SK-N-SH (cell line): ENCODE measurements around the gene ZNF620. TPM values are rescaled to one million over a fixed set of nuclear protein-coding genes. Genes with fewer than 3 reads are reported as not detected.

ENCODE experiments used
- CTCF ChIA-PET: fragments of 300-600, 350-600 bp; formaldehyde crosslinking; extraction: SDS; loops from one replicate; lab custom pipeline; 2021; lab: Yijun Ruan, JAX
- POLR2A ChIA-PET: fragments of 350-600 bp; sonication (Branson Sonifier 250); formaldehyde crosslinking; extraction: SDS; loops from one replicate; lab custom pipeline; 2020; ENCODE audit warnings: antibody characterized with exemption, inconsistent platforms; lab: Yijun Ruan, JAX
- DNase-seq: peaks from one replicate; pipeline ENCODE4 v3.0.0; 2012
- H2AFZ ChIP-seq: fragments of 200-600 bp; sonication (generic); 2 replicates; pipeline ENCODE4 v1.8.1; 2016; ENCODE audit warnings: antibody characterized with exemption, mild to moderate bottlenecking, low read depth
- H3F3A ChIP-seq: fragments of 200-600 bp; sonication (generic); replicated peaks from 2 replicates; pipeline ENCODE3; 2016; ENCODE audit warnings: antibody characterized with exemption, mild to moderate bottlenecking; ENCODE audit not compliant: insufficient read depth
- H3K27ac ChIP-seq, 2 experiments: fragments of 200-500 bp in 1 of 2; fragments of 200-600 bp in 1 of 2; sonication (Bioruptor generic) in 1 of 2; sonication (generic), shearing (Covaris generic) in 1 of 2; 2 replicates each; pipeline versions ENCODE4 v1.5.1 to v1.6.1; 2014 to 2016; ENCODE audit warnings: low read depth in 2 of 2, inconsistent platforms in 1 of 2, low read length in 1 of 2, mild to moderate bottlenecking in 1 of 2, mixed read lengths in 1 of 2
- H3K27me3 ChIP-seq: fragments of 200-600 bp; sonication (generic), shearing (Covaris generic); 2 replicates; pipeline ENCODE4 v1.6.1; 2016; ENCODE audit warnings: mixed run types; ENCODE audit not compliant: insufficient read depth
- H3K36me3 ChIP-seq, 2 experiments: fragments of 200-500 bp in 1 of 2; fragments of 200-600 bp in 1 of 2; sonication (Bioruptor generic) in 1 of 2; sonication (generic) in 1 of 2; replicated peaks in 1 of 2; 2 replicates each; pipeline versions ENCODE3 to v1.5.1; 2014 to 2016; ENCODE audit warnings: low read length in 1 of 2, mild to moderate bottlenecking in 1 of 2; ENCODE audit not compliant: insufficient read depth in 2 of 2, control insufficient read depth in 1 of 2
- H3K4me1 ChIP-seq, 2 experiments: fragments of 200-500 bp in 1 of 2; fragments of 200-600 bp in 1 of 2; sonication (Bioruptor generic) in 1 of 2; sonication (generic), shearing (Covaris generic) in 1 of 2; 2 replicates each; pipeline versions ENCODE4 v1.5.1 to v1.6.1; 2014 to 2016; ENCODE audit warnings: low read depth in 1 of 2, low read length in 1 of 2, mixed run types in 1 of 2; ENCODE audit not compliant: insufficient read depth in 2 of 2, control insufficient read depth in 1 of 2
- H3K4me2 ChIP-seq: fragments of 200-600 bp; sonication (generic), shearing (Covaris generic); 2 replicates; pipeline ENCODE4 v1.6.1; 2017; ENCODE audit warnings: mixed run types
- H3K4me3 ChIP-seq, 2 experiments: fragments of 200-500 bp in 1 of 2; fragments of 200-600 bp in 1 of 2; sonication (Bioruptor generic) in 1 of 2; sonication (generic), shearing (Covaris generic) in 1 of 2; 2 replicates each; pipeline versions ENCODE4 v1.5.1 to v1.8.1; 2014 to 2016; ENCODE audit warnings: low read depth in 2 of 2, inconsistent platforms in 1 of 2, low read length in 1 of 2, mild to moderate bottlenecking in 1 of 2, mixed read lengths in 1 of 2, moderate library complexity in 1 of 2
- H3K79me2 ChIP-seq: fragments of 200-600 bp; sonication (generic); 2 replicates; pipeline ENCODE4 v1.8.1; 2017; ENCODE audit warnings: mild to moderate bottlenecking; ENCODE audit not compliant: insufficient read depth
- H3K9ac ChIP-seq: fragments of 200-600 bp; sonication (generic); 2 replicates; pipeline ENCODE4 v1.6.1; 2017; ENCODE audit warnings: mixed run types
- H3K9me2 ChIP-seq: fragments of 200-600 bp; sonication (generic); 2 replicates; pipeline ENCODE4 v1.6.1; 2017; ENCODE audit warnings: mixed run types
- H3K9me3 ChIP-seq: fragments of 200-600 bp; sonication (generic); 2 replicates; pipeline ENCODE4 v1.6.1; 2017; ENCODE audit warnings: mixed run types, mild to moderate bottlenecking, moderate library complexity
- H4K20me1 ChIP-seq: fragments of 200-600 bp; sonication (generic); 2 replicates; pipeline ENCODE4 v1.6.1; 2017; ENCODE audit warnings: mild to moderate bottlenecking, mixed run types; ENCODE audit not compliant: insufficient read depth
- CTCF ChIP-seq: fragments of 200-600 bp; sonication (generic); IDR thresholded peaks from 2 replicates; pipeline ENCODE4 v1.6.1; 2017; ENCODE audit warnings: antibody characterized with exemption, mild to moderate bottlenecking, moderate library complexity
- ELF1 ChIP-seq: IDR thresholded peaks from 2 replicates; pipeline ENCODE4 v1.4.0; 2012
- EZH2phosphoT487 ChIP-seq: fragments of 200-600 bp; sonication (generic); IDR thresholded peaks from 2 replicates; pipeline ENCODE4 v1.6.1; 2017; ENCODE audit warnings: low read depth, mixed run types, mild to moderate bottlenecking, antibody characterized with exemption, moderate library complexity, borderline replicate concordance
- FOSL2 ChIP-seq: IDR thresholded peaks from 2 replicates; pipeline ENCODE4 v1.4.0; 2012; ENCODE audit warnings: low read depth, mild to moderate bottlenecking, moderate library complexity, borderline replicate concordance
- FOXJ3 ChIP-seq: sonication (generic); formaldehyde crosslinking; IDR thresholded peaks from 2 replicates; pipeline ENCODE4 v1.5.1; 2020; ENCODE audit warnings: mild to moderate bottlenecking, missing genetic modification reagents
- FOXM1 ChIP-seq: IDR thresholded peaks from 2 replicates; pipeline ENCODE4 v1.4.0; 2012; ENCODE audit warnings: low read depth, mild to moderate bottlenecking
- GABPA ChIP-seq: IDR thresholded peaks from 2 replicates; pipeline ENCODE4 v1.4.0; 2012; ENCODE audit warnings: low read depth, mild to moderate bottlenecking
- IRF3 ChIP-seq: fragments of 150-350 bp; IDR thresholded peaks from 2 replicates; pipeline ENCODE4 v1.6.1; 2016; ENCODE audit warnings: mild to moderate bottlenecking, low read depth, low read length
- JUND ChIP-seq: IDR thresholded peaks from 2 replicates; pipeline ENCODE4 v1.4.0; 2012
- MXI1 ChIP-seq: IDR thresholded peaks from 2 replicates; pipeline ENCODE4 v1.6.1; 2012; ENCODE audit warnings: mild to moderate bottlenecking, low read depth, low read length, improper control_type of control experiment
- NFIC ChIP-seq: IDR thresholded peaks from 2 replicates; pipeline ENCODE4 v1.4.0; 2012; ENCODE audit warnings: borderline replicate concordance
- NRF1 ChIP-seq: IDR thresholded peaks from 2 replicates; pipeline ENCODE4 v1.6.1; 2012; ENCODE audit warnings: low read depth, mild to moderate bottlenecking, low read length
- PBX3 ChIP-seq: IDR thresholded peaks from 2 replicates; pipeline ENCODE4; 2012
- RAD21 ChIP-seq: IDR thresholded peaks from 2 replicates; pipeline ENCODE4 v1.6.1; 2012; ENCODE audit warnings: mild to moderate bottlenecking, low read length
- REST ChIP-seq: IDR thresholded peaks from 2 replicates; pipeline ENCODE4 v1.6.1; 2012; ENCODE audit warnings: mild to moderate bottlenecking, low read depth, low read length, moderate library complexity
- RFX5 ChIP-seq: IDR thresholded peaks from 2 replicates; pipeline ENCODE4 v1.6.1; 2012; ENCODE audit warnings: mild to moderate bottlenecking, improper control_type of control experiment, low read length
- RXRA ChIP-seq: IDR thresholded peaks from 2 replicates; pipeline ENCODE4 v1.4.0; 2012; ENCODE audit warnings: low read depth, mild to moderate bottlenecking, borderline replicate concordance
- SMC3 ChIP-seq: IDR thresholded peaks from 2 replicates; pipeline ENCODE4 v1.6.1; 2012; ENCODE audit warnings: low read depth, low read length, improper control_type of control experiment
- TAF1 ChIP-seq: IDR thresholded peaks from 2 replicates; pipeline ENCODE4 v1.6.1; 2012; ENCODE audit warnings: low read depth, mild to moderate bottlenecking, low read length, moderate library complexity, borderline replicate concordance
- TEAD4 ChIP-seq: IDR thresholded peaks from 2 replicates; pipeline ENCODE4 v1.4.0; 2012; ENCODE audit warnings: mild to moderate bottlenecking, borderline replicate concordance; ENCODE audit not compliant: insufficient read depth
- USF2 ChIP-seq: fragments of 150-350 bp; IDR thresholded peaks from 2 replicates; pipeline ENCODE4 v1.6.1; 2017; ENCODE audit warnings: antibody characterized with exemption, low read length, low read depth, borderline replicate concordance
- YY1 ChIP-seq: IDR thresholded peaks from 2 replicates; pipeline ENCODE4 v1.4.0; 2012; ENCODE audit warnings: low read depth, mild to moderate bottlenecking
- WGBS: methylation state at CpG from one replicate; pipeline ENCODE4 v1.1.6; 2017; ENCODE audit warnings: low lambda C conversion rate; 5-methylcytosine and 5-hydroxymethylcytosine counted together
- polyA plus RNA-seq, 3 experiments: library from polyadenylated mRNA; depleted of rRNA; stranded (reverse); fragments of >200 nt; gene quantifications; 2 replicates each; pipeline ENCODE4 v1.2.3, GENCODE V29; 2012

The ZNF620 gene
- polyA plus RNA-seq (2012; rRNA removed), result 2.0 and 2.5 TPM in 2 replicates
- polyA plus RNA-seq (2012; cell fraction: cytosol; rRNA removed), result 2.5 and 2.9 TPM in 2 replicates
- polyA plus RNA-seq (2012; cell fraction: nucleus; rRNA removed), result 2.1 and 3.0 TPM in 2 replicates

- ChIA-PET POLR2A (interaction anchor here (0.7 to 2.3 kb wide), 9 partner anchors 9 to 693 kb away, joined by 3 to 45 read pairs (median 4); partner anchors contain the start of genes CTNNB1, RPL14, ZNF619 and ZNF621), CTCF (interaction anchor here (0.9 to 3.0 kb wide), 14 partner anchors 10 to 185 kb away, joined by 3 to 14 read pairs (median 4); partner anchors contain the start of genes ZNF619 and ZNF621)
- Histone ChIP-seq H3K27me3 (no peaks in the 10 kb centered on the region), H3K4me1 (peaks cover 2 to 8% of the 10 kb centered on the region in 2 experiments), H3K9ac (peak within 1 kb of the TSS; percentile 70; the same call in 1 of the 2 replicates), H3K27ac (peak within 1 kb of the TSS; percentile 79 to 82), H3F3A (peaks cover 5% of the 10 kb centered on the region), H3K79me2 (no peaks in the 10 kb centered on the region), H4K20me1 (no peaks in the 10 kb centered on the region), H3K36me3 (peaks cover 0 to 4% of the 10 kb centered on the region in 2 experiments), H3K4me2 (peak within 1 kb of the TSS; percentile 74), H3K9me2 (no peaks in the 10 kb centered on the region), H3K9me3 (no peaks in the 10 kb centered on the region), H3K4me3 (peak within 1 kb of the TSS; percentile 67 to 71), H2AFZ (peak within 1 kb of the TSS; percentile 90)
- peak; percentile 93 for DNase-seq
- 28% methylated on average over 14 of the region's 44 CpGs for WGBS
- TF ChIP-seq RXRA (no peak), GABPA (peak; percentile 76), JUND (no peak), RAD21 (peak; percentile 18; the same call in 1 of the 2 replicates), USF2 (no peak), NFIC (0 out of 2 replicates have a peak, but pooled peaks have one; percentile 21), TEAD4 (no peak), TAF1 (peak; percentile 59; the same call in 1 of the 2 replicates), EZH2phosphoT487 (no peak), MXI1 (peak; percentile 82), FOXM1 (no peak), RFX5 (no peak), NRF1 (peak; percentile 72), YY1 (peak; percentile 9; the same call in 1 of the 2 replicates), SMC3 (no peak), FOXJ3 (CRISPR knock-in tag) (peak; percentile 60; the same call in 1 of the 2 replicates), REST (no peak), CTCF (peak; percentile 47), IRF3 (no peak), FOSL2 (no peak), PBX3 (no peak), ELF1 (peak; percentile 42; the same call in 1 of the 2 replicates)
Observed at GRCh38 chr3:40505599-40506462, at the start of gene ZNF620. Gene ZNF620 (plus strand): TSS chr3:40506039. CDS start chr3:40506353, 314 bp downstream.
